Activated gamma-delta T cell treated with Interleukin-2 at 50 U/mL for 16 hours (primary cell): Measurements from ENCODE around the gene GPX6.
"Not testable (repeated sequence)": the region's sequence is repeated elsewhere in the genome, so short reads cannot be mapped to it uniquely, and the experiment has no call there.

Experiments
- DNase-seq: peaks from one replicate; pipeline ENCODE4 v3.0.0-alpha.2; 2020

GPX6 gene

GRCh38 chr6:28478518-28478917 is 37.1 kb downstream of the GPX6 start:
- no peak for DNase-seq

GRCh38 chr6:28474441-28475219 is 41.0 kb downstream of the GPX6 start:
- no peak for DNase-seq

- DNase-seq: not testable (repeated sequence)
Measured at GRCh38 chr6:28469153-28469745, 46.3 kb downstream of the GPX6 start.

GRCh38 chr6:28468056-28468455 is 47.5 kb downstream of the GPX6 start:
- no peak for DNase-seq

- DNase-seq: no peak
Measured at GRCh38 chr6:28462401-28462800, 53.2 kb downstream of the GPX6 start.

GRCh38 chr6:28458568-28458967 is 57.0 kb downstream of the GPX6 start:
- DNase-seq: no peak
